ENCODE data around the gene FXYD7.

The FXYD7 gene

GRCh38 chr19:35106291-35106583 is 36.8 kb upstream of the FXYD7 start:
- TF ChIP-seq SNAI2 (CRISPR knock-in tag; IDR thresholded peaks at IDR 0.05) (no peak), ARNTL (CRISPR knock-in tag; IDR thresholded peaks at IDR 0.05; ENCODE audit: borderline replicate concordance, low read depth) (no peak), ZFP3 (CRISPR knock-in tag; IDR thresholded peaks at IDR 0.05) (no peak), OSR1 (CRISPR knock-in tag; IDR thresholded peaks at IDR 0.05) (no peak), TSHZ2 (CRISPR knock-in tag; IDR thresholded peaks at IDR 0.05) (no peak), GLIS3 (CRISPR knock-in tag; IDR thresholded peaks at IDR 0.05) (no peak), BACH2 (CRISPR knock-in tag; IDR thresholded peaks at IDR 0.05; ENCODE audit: borderline replicate concordance) (no peak), TCF4 (CRISPR knock-in tag; IDR thresholded peaks at IDR 0.05; ENCODE audit: borderline replicate concordance) (no peak), ISL1 (CRISPR knock-in tag; IDR thresholded peaks at IDR 0.05) (no peak), PPARA (CRISPR knock-in tag; IDR thresholded peaks at IDR 0.05; ENCODE audit: borderline replicate concordance) (no peak), POU6F1 (CRISPR knock-in tag; IDR thresholded peaks at IDR 0.05; ENCODE audit: borderline replicate concordance, low read depth) (no peak), TOX (CRISPR knock-in tag; IDR thresholded peaks at IDR 0.05; ENCODE audit: borderline replicate concordance) (no peak), ZFP30 (CRISPR knock-in tag; IDR thresholded peaks at IDR 0.05) (no peak), CREB5 (CRISPR knock-in tag; IDR thresholded peaks at IDR 0.05; ENCODE audit: low read depth) (no peak), CSRNP3 (CRISPR knock-in tag; IDR thresholded peaks at IDR 0.05) (no peak), RARB (CRISPR knock-in tag; IDR thresholded peaks at IDR 0.05) (no peak), PATZ1 (CRISPR knock-in tag; IDR thresholded peaks at IDR 0.05; ENCODE audit: borderline replicate concordance) (no peak), ESRRG (CRISPR knock-in tag; IDR thresholded peaks at IDR 0.05) (no peak)
- no peak for ATAC-seq

- ATAC-seq: no peak
- TF ChIP-seq ZNF565 (CRISPR knock-in tag; conservative IDR thresholded peaks at IDR 0.05; ENCODE audit: low read depth): no peak
- no peak for TF ChIP-seq ZFP30 (CRISPR knock-in tag; IDR thresholded peaks at IDR 0.05)
- TF ChIP-seq TOX (CRISPR knock-in tag; IDR thresholded peaks at IDR 0.05; ENCODE audit: borderline replicate concordance): no peak
- TF ChIP-seq ZNF70 (CRISPR knock-in tag; IDR thresholded peaks at IDR 0.05): no peak
- TF ChIP-seq OSR1 (CRISPR knock-in tag; IDR thresholded peaks at IDR 0.05): no peak
- TF ChIP-seq ARNTL (CRISPR knock-in tag; IDR thresholded peaks at IDR 0.05; ENCODE audit: borderline replicate concordance, low read depth): no peak
- no peak for TF ChIP-seq GLIS3 (CRISPR knock-in tag; IDR thresholded peaks at IDR 0.05)
- TF ChIP-seq CREB5 (CRISPR knock-in tag; IDR thresholded peaks at IDR 0.05; ENCODE audit: low read depth): no peak
- no peak for TF ChIP-seq PATZ1 (CRISPR knock-in tag; IDR thresholded peaks at IDR 0.05; ENCODE audit: borderline replicate concordance)
- no peak for TF ChIP-seq TCF4 (CRISPR knock-in tag; IDR thresholded peaks at IDR 0.05; ENCODE audit: borderline replicate concordance)
- TF ChIP-seq TSHZ2 (CRISPR knock-in tag; IDR thresholded peaks at IDR 0.05): no peak
- TF ChIP-seq ZC3H10 (CRISPR knock-in tag; IDR thresholded peaks at IDR 0.05): no peak
- no peak for TF ChIP-seq ZFP3 (CRISPR knock-in tag; IDR thresholded peaks at IDR 0.05)
- TF ChIP-seq ESRRG (CRISPR knock-in tag; IDR thresholded peaks at IDR 0.05): no peak
- TF ChIP-seq RARB (CRISPR knock-in tag; IDR thresholded peaks at IDR 0.05): no peak
- TF ChIP-seq PPARA (CRISPR knock-in tag; IDR thresholded peaks at IDR 0.05; ENCODE audit: borderline replicate concordance): no peak
Measured at GRCh38 chr19:35106898-35107541, 36.0 kb upstream of the FXYD7 start.
